Measurements from ENCODE around the gene CYB561D1.

GRCh38 chr1:109493805-109494539 lies at the start of gene CYB561D1:
- peak in 2 of 3 experiments; percentile 93 to 94 for TF ChIP-seq CTCF (IDR thresholded peaks at IDR 0.05)
- no peak for TF ChIP-seq POLR2A (IDR thresholded peaks at IDR 0.05; ENCODE audit: low read depth)

Measured in esophagus muscularis mucosa (tissue), 3 donors.